ENCODE results near the gene LCN12.

DNA sequence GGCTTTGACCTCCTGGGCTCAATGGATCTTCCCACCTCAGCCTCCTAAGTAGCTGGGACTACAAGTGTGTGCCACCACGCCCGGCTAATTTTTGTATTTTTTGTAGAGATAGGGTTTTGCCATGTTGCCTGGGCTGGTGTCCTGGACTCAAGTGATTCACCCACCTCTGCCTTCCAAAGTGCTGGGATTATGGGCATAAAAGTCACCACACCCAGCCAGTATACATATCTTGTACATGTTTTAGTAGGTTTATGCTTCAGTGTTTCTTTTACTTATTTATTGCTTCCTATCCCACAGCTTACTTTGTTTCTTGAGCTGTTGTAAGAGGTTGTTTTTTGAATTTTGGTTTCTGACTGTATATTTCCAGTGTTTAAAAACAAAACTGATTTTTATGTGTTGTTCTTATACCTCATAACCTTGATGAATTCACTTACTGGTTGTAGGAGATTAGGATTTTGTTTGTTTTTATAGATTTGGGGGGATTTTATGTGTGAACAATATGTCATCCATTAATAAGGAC lies 20.4 kb upstream of the LCN12 start:
- TF ChIP-seq, protein P1, sequence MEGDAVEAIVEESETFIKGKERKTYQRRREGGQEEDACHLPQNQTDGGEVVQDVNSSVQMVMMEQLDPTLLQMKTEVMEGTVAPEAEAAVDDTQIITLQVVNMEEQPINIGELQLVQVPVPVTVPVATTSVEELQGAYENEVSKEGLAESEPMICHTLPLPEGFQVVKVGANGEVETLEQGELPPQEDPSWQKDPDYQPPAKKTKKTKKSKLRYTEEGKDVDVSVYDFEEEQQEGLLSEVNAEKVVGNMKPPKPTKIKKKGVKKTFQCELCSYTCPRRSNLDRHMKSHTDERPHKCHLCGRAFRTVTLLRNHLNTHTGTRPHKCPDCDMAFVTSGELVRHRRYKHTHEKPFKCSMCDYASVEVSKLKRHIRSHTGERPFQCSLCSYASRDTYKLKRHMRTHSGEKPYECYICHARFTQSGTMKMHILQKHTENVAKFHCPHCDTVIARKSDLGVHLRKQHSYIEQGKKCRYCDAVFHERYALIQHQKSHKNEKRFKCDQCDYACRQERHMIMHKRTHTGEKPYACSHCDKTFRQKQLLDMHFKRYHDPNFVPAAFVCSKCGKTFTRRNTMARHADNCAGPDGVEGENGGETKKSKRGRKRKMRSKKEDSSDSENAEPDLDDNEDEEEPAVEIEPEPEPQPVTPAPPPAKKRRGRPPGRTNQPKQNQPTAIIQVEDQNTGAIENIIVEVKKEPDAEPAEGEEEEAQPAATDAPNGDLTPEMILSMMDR (IDR thresholded peaks at IDR 0.05; ENCODE audit: low read depth, low read length) = no peak
- TF ChIP-seq EZH2phosphoT487 (IDR thresholded peaks at IDR 0.05; ENCODE audit: low read depth) = no peak
